AG10803 (cell line): Measurements from ENCODE around the gene INPP5A.

Experiments
- DNase-seq: peaks from one replicate; pipeline ENCODE4 v3.0.0; 2010; ENCODE audit warnings: low read depth
- H3K4me3 ChIP-seq: 2 replicates; pipeline ENCODE4 v1.5.1; 2011; ENCODE audit warnings: mild to moderate bottlenecking, low read length, control low read depth
- CTCF ChIP-seq: conservative IDR thresholded peaks from 2 replicates; pipeline ENCODE4 v1.5.1; 2011; ENCODE audit warnings: mild to moderate bottlenecking, low read length, control low read depth, inconsistent platforms

Gene INPP5A

GRCh38 chr10:132729810-132730572, 192.4 kb downstream of the INPP5A start:
- no peak overlapping the region for H3K4me3 ChIP-seq
- no peak for DNase-seq
- TF ChIP-seq CTCF: no peak

- no peak for TF ChIP-seq CTCF
- H3K4me3 ChIP-seq: no peak overlapping the region
- no peak for DNase-seq
Measured at GRCh38 chr10:132730573-132730953, 193.0 kb downstream of the INPP5A start.

- no peak for TF ChIP-seq CTCF
- no peak for DNase-seq
- H3K4me3 ChIP-seq: no peak overlapping the region
Measured at GRCh38 chr10:132732518-132732917, 194.9 kb downstream of the INPP5A start.

GRCh38 chr10:132733926-132734325, 196.3 kb downstream of the INPP5A start:
- no peak for TF ChIP-seq CTCF
- no peak overlapping the region for H3K4me3 ChIP-seq
- DNase-seq: no peak

GRCh38 chr10:132735341-132735775, 197.8 kb downstream of the INPP5A start:
- TF ChIP-seq CTCF: no peak
- H3K4me3 ChIP-seq: no peak overlapping the region
- DNase-seq: no peak

GRCh38 chr10:132735923-132736391, 198.4 kb downstream of the INPP5A start:
- no peak for TF ChIP-seq CTCF
- DNase-seq: no peak
- H3K4me3 ChIP-seq: no peak overlapping the region

- TF ChIP-seq CTCF: no peak
- H3K4me3 ChIP-seq: no peak overlapping the region
- no peak for DNase-seq
Measured at GRCh38 chr10:132737390-132738048, 199.9 kb downstream of the INPP5A start.
